CD4-positive, alpha-beta T cell treated with Interleukin-17A for 4 hours (primary cell): ENCODE data around the gene RAPSN.
A peak's percentile ranks its signal among the peaks of the same experiment; 100 is the strongest.

Experiments used
- DNase-seq: peaks from one replicate; pipeline ENCODE4 v3.0.0-alpha.2; 2020; ENCODE audit warnings: mixed read lengths

Gene RAPSN

GRCh38 chr11:47406896-47407745 lies 41.8 kb downstream of the RAPSN start:
- no peak for DNase-seq

GRCh38 chr11:47403571-47403970 lies 45.4 kb downstream of the RAPSN start:
- DNase-seq: no peak

DNA sequence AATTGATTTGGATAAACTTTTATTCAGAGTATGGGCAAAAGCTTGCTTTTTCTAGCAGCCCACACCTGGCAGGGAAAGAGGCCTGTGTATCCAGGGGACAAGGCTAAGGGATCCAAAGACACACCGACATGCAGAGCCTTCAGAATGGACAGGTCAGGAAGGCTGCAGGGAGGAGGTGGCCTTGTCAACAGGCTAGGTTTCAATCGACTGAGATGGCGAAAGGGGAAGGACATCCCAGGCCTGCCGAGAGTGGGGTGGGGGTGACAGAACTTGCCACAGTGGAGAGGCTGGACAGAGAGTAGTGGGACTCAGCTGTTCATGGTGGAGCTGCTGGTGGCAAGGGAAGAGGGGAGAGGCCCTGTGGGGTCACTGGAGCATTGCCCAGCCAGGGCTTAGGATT lies 45.8 kb downstream of the RAPSN start:
- DNase-seq: no peak

DNA sequence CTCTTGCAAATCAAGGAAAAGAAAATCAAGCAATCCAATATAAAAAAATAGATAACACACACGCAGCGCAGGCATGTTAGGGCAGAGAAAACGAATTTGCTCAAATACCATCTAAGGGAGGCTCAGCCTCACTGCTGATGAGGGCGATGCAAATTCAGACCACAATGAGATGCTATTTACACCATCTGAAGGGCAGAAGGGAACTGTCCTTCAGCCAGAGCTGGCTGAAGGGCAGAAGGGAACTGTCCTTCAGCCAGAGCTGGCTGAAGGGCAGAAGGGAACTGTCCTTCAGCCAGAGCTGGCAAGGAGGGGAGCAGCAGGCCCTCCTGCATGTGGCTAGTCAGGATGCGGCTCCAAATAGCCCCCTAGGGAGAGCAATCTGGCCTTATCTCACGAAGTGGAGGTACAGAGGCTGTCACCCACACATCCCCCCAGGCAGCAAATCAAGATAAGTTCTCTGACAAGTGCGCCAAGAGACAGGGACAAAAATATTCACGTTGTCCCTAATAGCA lies 48.1 kb downstream of the RAPSN start:
- DNase-seq: no peak

GRCh38 chr11:47399860-47400767 lies 48.8 kb downstream of the RAPSN start:
- peak; percentile 75 for DNase-seq

- DNase-seq: no peak
Observed at GRCh38 chr11:47398551-47398950, 50.4 kb downstream of the RAPSN start.

- DNase-seq: no peak
Observed at GRCh38 chr11:47398011-47398410, 50.9 kb downstream of the RAPSN start.

- no peak for DNase-seq
Observed at GRCh38 chr11:47396049-47396320, 53.0 kb downstream of the RAPSN start.

- DNase-seq: no peak
Observed at GRCh38 chr11:47395223-47396048, 53.5 kb downstream of the RAPSN start.

- DNase-seq: peak; percentile 83
Observed at GRCh38 chr11:47394322-47395222, 54.4 kb downstream of the RAPSN start.

GRCh38 chr11:47394050-47394321 lies 55.0 kb downstream of the RAPSN start:
- no peak for DNase-seq

DNA sequence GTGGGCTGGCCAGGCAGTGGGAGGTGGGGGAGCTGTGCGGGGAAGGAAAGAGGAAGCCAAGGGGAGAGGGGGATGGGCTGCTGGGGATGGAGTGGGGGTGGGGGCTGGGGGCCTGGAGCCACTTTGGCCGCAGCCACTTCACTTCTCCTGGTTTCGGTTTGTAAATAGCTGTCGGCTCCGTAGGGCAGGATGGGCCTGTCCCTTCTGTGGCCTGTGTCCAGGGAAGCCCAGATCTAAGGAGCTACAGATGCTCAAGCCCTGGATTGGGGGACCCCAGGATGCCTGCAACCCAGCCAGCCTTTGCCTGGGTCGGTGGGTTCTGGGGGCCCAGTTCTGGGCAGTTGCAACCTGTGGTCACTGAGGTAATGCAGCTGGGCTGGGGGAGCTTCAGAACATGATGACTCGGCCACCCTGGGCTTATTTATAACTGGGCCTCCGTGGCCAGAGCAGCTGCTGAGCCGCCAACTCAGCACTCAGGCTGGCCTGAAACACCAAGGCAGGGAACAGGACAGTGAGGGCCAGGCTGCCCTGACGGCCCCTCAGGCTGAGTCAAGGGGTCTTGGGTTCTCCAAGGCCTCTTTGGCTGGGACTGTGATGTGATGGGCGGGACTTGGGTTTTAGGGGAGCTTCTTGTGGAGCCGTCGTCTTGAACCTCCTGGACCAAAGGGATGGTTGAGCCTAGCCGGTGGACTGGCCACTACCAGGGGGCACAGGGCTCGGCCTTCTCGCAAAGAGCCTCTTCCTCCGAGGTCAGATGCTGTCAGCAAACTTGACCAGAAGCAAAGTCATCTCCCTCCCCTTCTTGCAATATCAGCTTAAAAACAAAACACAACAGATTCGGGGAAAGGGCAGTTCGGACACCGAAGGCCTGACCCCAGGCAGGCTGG lies 55.5 kb downstream of the RAPSN start:
- DNase-seq: no peak

- DNase-seq: no peak
Observed at GRCh38 chr11:47392546-47393162, 56.3 kb downstream of the RAPSN start.

DNA sequence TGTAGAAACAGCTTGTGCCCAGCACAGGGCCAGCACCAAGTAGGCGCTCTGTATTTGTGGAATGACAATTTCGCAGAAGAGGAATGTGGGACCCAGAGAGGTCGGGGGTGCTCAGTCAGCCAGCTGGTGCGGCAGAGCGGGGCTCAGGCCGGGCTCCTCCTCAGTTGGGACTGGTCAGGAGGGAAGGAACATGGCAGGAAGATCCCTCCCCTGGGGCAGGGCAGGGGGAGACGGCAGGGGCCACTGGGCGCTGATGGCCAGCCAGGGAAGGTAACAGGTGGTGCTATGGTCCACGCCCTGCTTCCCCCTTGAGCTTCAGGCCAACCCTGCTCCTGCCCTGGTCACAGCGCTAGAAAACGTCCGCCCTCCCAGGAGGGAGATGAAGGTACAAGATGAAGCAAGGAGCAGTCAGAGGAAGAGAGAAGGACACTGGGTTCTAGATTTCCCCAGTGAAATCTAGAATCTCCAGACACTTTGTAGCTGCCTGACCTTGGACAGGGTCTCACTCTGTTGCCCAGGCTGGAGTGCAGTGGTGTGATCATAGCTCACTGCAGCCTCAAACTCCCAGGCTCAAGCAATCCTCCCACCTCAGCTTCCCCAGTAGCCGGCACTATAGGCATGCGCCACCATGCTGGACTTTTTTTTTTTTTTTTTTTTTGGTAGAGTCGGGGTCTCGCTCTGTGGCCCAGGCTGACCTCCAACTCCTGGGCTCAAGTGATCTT lies 57.1 kb downstream of the RAPSN start:
- no peak for DNase-seq

DNA sequence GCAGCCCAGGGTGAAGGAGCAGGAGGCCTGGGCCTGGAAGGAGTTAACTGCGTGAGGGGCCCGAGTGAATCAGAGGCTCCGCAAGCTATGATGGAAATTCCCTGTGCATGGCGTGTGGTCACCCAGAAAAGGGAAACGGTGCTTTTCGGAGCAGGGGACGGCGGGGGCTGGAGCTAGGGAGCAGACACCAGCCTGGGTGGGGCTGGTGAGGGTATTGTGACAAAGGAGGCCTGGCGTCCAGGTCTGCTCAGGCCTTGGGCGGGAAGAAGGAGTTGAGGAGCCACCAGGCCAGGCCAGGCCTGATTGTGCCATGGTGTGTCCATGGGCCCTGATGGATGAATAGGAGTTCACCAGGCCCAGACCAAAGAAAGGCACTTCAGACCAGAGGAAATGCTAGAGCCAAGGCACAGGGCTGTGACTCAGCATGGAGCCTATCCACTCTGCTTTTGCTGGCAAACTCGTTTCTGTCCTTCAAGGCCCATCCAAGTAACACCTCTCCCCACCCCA lies 57.8 kb downstream of the RAPSN start:
- no peak for DNase-seq

- DNase-seq: no peak
Observed at GRCh38 chr11:47390422-47390760, 58.5 kb downstream of the RAPSN start.

DNA sequence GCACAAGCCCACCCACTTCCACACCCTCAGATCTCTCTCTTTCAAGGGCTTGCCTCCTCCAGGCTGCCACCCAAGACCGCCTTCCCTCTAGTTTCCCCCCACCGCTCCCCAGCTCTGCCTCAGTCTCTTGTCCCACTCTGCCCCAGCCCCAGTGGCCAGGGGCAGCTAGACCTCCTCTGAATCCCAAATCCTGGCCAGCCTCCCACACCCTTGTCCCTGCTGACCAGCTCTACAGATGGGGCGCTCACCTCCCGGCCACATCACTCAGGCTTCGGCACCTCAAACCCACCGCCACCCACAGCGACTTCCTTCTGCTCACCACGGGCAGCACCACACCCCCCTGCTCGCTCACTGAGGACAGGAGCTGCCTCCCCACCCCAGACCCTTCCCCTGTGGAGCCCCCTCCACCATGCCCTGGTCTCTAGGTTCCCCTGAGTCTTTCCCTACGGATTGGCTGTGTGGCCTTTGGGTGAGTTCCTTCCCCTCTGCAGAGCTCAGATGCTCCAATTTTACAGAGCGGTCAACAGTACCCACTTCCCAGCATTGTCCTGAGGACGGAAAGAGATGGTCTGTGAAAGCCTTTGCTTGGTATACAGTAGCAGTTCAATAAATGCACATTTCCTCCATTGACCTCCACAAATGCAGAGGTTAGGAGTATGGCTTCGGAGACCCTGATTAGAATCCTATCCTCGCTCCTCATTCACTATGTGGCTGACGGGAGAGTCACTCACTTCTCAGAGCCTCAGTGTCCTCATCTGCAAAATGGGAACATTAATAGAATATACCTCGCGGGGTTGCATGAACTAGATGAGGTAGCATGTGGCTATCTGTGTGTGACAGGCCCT lies 59.1 kb downstream of the RAPSN start:
- DNase-seq: peak; percentile 30

DNA sequence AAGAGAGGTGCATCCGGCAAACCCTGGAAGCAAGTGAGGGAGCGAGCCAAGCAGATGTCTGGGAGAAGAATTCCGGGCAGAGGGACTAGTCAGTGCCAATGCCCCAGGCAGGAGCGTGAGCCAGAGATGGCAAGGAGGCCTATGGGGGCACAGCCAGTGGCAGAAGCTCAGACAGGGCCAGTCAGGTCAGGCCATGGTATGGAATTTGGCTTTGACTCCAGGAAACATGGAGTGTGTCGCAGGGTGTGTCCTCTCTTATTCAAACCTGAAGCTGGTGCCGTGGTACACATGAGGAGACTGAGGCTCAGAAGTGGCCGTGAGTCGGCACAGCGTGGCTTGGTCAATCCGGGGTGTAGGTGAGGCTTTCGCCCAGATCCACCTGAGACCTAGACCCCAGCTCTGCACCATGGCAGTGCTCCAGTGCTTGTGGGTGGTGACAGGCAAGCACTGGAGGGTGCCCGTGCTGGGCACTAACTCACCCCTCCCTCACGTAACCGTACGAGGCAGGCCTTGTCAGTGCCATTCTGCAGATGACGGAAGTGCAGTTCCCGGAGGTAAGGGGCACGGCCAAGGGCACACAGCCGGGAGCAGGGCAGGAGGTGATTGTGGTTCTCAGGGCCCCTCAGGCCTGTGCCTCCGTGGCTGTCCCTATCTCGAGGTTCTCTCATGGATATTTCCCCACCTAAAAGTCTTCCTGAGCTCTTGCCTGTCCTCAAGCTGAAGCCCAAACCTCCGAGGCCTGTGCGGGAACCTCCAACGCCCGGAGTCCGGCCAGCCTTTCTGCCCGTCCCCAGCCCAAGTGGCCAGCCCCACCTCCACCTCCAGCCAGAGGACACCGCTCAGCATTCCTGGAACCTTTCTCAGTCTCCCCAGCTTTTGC lies 60.0 kb downstream of the RAPSN start:
- DNase-seq: no peak
